Globus pallidus (tissue), 1 donor: Measurements from ENCODE around the gene PLAC9.

ENCODE experiments used
- DNase-seq: peaks from one replicate; pipeline ENCODE4 v3.0.0-alpha.2; 2015; ENCODE audit warnings: low spot score

The PLAC9 gene

DNA sequence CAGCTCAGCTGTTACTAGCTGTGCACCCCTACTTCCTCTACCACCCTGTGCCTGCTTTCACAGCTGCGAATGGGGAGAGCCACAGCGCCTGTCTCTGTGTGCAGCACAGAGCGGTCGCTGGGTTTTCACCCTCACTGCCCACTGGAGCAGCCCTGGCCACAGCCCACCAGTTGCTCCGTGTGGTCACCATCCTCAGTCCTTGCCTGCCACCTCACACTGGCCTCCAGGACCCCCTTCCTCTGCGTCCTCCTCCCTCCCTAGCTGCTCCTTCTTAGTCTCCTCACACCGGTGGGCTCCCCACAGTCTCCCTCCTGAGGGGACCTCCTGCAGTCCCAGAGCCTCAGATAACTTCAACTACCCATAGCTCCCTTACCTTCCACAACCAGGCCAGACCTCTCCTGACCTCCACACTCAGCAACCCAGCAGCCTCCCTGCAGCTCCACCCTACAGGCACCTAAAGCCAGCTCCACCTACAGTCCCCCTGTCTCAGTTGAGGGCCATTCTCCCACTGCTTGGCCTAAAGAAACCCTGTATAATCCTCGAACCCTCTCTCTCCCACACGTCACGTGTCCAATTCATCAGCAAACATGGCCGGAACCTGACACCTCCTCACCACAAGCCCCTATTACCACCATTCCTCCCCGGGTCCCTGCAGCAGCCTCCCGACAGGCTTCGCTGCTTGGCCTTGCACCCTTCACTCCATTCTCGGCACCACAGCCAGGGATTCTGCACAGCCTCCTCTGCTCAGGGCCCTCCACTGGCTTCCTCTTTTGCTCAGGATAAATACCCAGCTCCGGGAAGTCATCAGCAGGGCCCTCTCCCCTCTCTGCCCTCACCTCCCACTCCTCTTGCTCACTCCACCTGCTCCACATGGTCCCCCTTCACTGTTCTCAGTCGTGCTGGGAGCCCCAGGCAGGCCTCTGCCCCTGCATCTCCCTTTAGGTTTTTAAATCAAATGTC is 28.1 kb downstream of the PLAC9 start:
- DNase-seq, result no peak

GRCh38 chr10:80161321-80162083 is 29.0 kb downstream of the PLAC9 start:
- no peak for DNase-seq

DNA sequence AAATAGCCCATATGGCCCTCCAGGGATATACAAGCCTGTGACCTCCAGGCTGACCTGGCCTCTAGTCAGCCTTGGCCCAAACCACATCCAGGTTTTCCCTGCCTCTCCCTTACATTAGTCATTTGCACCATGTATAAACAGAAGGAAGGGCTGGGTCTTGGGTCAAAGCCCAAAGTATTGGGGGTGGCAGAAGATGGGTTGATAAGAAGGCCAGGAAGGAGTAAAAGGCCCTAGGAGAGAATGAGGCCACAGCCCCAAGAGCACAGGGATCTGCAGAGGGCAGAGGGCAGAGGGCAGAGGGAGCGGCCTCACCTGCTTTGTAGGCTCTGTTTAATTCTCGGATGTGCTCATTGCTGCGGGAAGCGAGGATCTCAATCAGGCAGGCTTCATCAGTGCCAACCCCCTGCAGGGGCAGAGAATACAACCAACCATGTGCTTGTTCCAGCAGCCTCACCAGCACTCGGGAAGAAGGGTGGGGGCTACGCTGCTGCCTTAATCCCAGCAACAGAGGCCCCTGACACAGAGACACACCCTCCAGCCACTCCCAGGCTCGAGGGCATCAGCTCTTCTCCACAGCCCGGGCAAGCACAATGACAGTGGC is 31.3 kb downstream of the PLAC9 start:
- DNase-seq, result no peak

DNA sequence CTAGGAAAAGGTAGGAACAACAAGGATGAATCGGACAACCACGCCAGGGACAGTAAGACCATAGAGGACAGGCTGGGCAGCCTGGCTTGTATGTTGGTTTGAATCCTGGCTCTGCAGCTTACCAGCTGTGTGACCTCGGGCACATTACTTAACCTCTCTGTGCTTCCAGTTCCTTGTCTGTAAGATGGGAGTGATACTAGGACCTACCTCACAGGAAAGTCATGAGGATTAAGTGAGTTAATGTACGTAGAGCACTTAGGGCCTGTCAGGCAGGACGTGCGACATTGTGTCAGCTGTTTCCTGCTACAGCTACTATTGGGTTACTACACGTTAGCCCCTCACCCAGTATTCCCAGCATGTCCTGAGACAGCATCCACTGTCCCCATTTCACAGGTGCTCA is 32.1 kb downstream of the PLAC9 start:
- no peak for DNase-seq

DNA sequence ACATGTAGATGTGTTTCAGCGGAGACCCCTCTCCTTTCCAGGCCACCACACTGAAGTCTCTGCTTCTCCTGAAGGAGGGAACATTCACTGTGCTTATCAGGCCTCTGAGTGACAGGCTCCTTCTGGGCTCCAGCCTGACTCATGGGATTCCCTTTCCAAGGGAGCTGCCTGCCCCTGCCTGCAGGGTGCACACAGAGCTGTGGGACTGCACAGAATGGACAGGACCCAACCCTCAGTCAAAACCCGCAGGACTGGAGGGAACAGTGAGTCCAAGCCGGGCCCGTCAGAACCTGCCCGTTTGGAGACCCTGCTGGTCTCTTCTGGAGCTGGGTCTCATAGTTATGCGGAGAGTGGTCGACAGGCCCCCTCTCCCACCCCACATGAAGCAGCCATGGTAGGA is 32.6 kb downstream of the PLAC9 start:
- DNase-seq, result no peak

- no peak for DNase-seq
Observed at GRCh38 chr10:80166581-80167470, 34.3 kb downstream of the PLAC9 start.

GRCh38 chr10:80167471-80168161 is 35.1 kb downstream of the PLAC9 start:
- no peak for DNase-seq

GRCh38 chr10:80168162-80168511 is 35.6 kb downstream of the PLAC9 start:
- no peak for DNase-seq

- DNase-seq, result no peak
Observed at GRCh38 chr10:80168679-80169380, 36.3 kb downstream of the PLAC9 start.

GRCh38 chr10:80170026-80170425 is 37.5 kb downstream of the PLAC9 start:
- no peak for DNase-seq

GRCh38 chr10:80170641-80171040 is 38.1 kb downstream of the PLAC9 start:
- DNase-seq, result no peak

DNA sequence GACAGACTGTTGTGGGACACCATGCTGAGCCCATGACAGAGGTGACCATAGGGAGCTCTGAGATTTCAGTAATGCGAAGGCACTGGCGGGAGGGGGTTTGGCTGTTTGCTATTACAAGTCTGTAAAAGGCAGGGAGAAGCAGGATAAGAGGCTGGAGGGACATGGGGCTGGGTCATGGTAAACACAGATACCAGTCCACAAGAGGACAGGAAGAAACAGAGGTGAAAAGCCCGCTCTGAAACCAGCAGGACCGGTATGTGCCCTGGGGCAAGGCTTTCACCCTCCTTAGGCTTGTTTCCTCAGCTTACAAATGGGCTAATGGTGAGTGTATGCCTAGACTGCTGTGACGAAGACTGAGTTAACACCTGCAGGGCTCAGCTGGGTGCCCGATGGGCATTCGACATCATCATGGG is 38.7 kb downstream of the PLAC9 start:
- no peak for DNase-seq

GRCh38 chr10:80172896-80173295 is 40.4 kb downstream of the PLAC9 start:
- DNase-seq, result no peak

GRCh38 chr10:80173466-80173865 is 40.9 kb downstream of the PLAC9 start:
- DNase-seq, result no peak

DNA sequence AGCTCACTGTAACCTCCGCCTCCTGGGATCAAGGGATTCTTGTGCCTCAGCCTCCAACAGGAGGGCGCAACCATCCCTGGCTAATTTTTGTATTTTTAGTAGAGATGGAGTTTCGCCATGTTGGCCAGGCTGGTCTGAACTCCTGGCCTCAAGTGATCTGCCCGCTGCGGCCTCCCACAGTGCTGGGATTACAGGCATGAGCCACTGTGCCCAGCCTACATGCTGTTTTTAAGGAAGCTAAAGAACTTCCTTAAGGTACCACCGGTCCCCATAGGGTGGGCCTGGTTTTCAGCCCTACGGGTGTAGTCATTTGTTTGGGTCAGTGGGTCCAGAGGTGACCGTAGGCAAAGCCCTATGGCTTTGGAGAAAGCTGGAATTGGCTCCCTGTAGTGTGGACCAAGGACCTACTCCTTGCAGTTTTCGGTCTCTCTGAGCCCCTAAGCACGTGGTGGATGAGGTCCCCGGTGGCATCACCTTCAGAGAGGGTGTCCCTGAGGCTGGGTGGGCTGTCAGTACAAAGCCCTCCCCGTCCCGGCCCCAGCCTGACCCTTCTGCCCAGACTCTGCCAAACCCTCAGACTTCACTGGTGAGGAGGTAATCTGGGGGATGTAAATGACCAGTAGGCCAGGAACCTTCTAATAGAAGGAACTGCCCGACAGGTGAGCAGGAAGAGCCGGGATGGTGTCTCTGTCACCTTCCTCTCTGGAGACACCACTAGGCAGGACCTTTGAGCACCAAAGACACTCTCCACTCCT is 42.3 kb downstream of the PLAC9 start:
- no peak for DNase-seq

GRCh38 chr10:80176526-80176925 is 44.0 kb downstream of the PLAC9 start:
- DNase-seq, result no peak

GRCh38 chr10:80177781-80178636 is 45.5 kb downstream of the PLAC9 start:
- no peak for DNase-seq

- no peak for DNase-seq
Observed at GRCh38 chr10:80182986-80183385, 50.5 kb downstream of the PLAC9 start.

- no peak for DNase-seq
Observed at GRCh38 chr10:80183436-80183835, 50.9 kb downstream of the PLAC9 start.
